Muscle layer of duodenum (tissue), 2 donors: Measurements from ENCODE around the gene RRN3.
"Not testable (repeated sequence)": the region's sequence is repeated elsewhere in the genome, so short reads cannot be mapped to it uniquely, and the experiment has no call there.

Experiments used
- H3K27ac ChIP-seq: one replicate; pipeline ENCODE4 v1.7.0; 2013; ENCODE audit warnings: mild to moderate bottlenecking, low read length
- H3K27me3 ChIP-seq: one replicate; pipeline ENCODE4 v1.7.0; 2013; ENCODE audit warnings: low read depth, mild to moderate bottlenecking, control low read depth, low read length
- H3K36me3 ChIP-seq, 2 donors: one replicate each; pipeline ENCODE4 v1.7.0; 2013; ENCODE audit warnings: low read length in 2 of 2, control low read depth in 1 of 2, mild to moderate bottlenecking in 1 of 2; ENCODE audit not compliant: insufficient read depth in 2 of 2, control insufficient read depth in 1 of 2
- H3K4me1 ChIP-seq, 2 donors: one replicate each; pipeline ENCODE4 v1.7.0; 2013; ENCODE audit warnings: low read length in 2 of 2, mild to moderate bottlenecking in 2 of 2, control low read depth in 1 of 2, moderate library complexity in 1 of 2; ENCODE audit not compliant: insufficient read depth in 2 of 2, control insufficient read depth in 1 of 2
- H3K4me3 ChIP-seq, 2 donors: one replicate each; pipeline ENCODE4 v1.7.0; 2013; ENCODE audit warnings: low read length in 2 of 2, low read depth in 1 of 2, mild to moderate bottlenecking in 1 of 2
- H3K9me3 ChIP-seq, 2 donors: one replicate each; pipeline ENCODE4 v1.7.0; 2013; ENCODE audit warnings: low read length in 2 of 2, control low read depth in 1 of 2, mild to moderate bottlenecking in 1 of 2; ENCODE audit not compliant: control insufficient read depth in 1 of 2
- donor health status: healthy.

The RRN3 gene

GRCh38 chr16:15029749-15030148 is 64.3 kb downstream of the RRN3 start:
- not testable (repeated sequence) for H3K9me3 ChIP-seq, H3K27ac ChIP-seq, H3K27me3 ChIP-seq, H3K4me1 ChIP-seq, H3K4me3 ChIP-seq
- H3K36me3 ChIP-seq = peaks cover 33 to 54% of the 10 kb centered on the region in 2 donors

GRCh38 chr16:15028801-15029698 is 65.0 kb downstream of the RRN3 start:
- H3K36me3 ChIP-seq = peaks cover 26 to 53% of the 10 kb centered on the region in 2 donors
- not testable (repeated sequence) for H3K4me3 ChIP-seq, H3K27me3 ChIP-seq, H3K27ac ChIP-seq, H3K9me3 ChIP-seq, H3K4me1 ChIP-seq

GRCh38 chr16:15028345-15028715 is 65.7 kb downstream of the RRN3 start:
- H3K36me3 ChIP-seq = peaks cover 25 to 53% of the 10 kb centered on the region in 2 donors
- H3K27ac ChIP-seq, H3K27me3 ChIP-seq, H3K9me3 ChIP-seq, H3K4me3 ChIP-seq, H3K4me1 ChIP-seq: not testable (repeated sequence)

- H3K27ac ChIP-seq, H3K4me3 ChIP-seq, H3K4me1 ChIP-seq, H3K9me3 ChIP-seq, H3K27me3 ChIP-seq: not testable (repeated sequence)
- H3K36me3 ChIP-seq = peaks cover 25 to 52% of the 10 kb centered on the region in 2 donors
Observed at GRCh38 chr16:15027503-15028344, 66.3 kb downstream of the RRN3 start.

- not testable (repeated sequence) for H3K4me3 ChIP-seq, H3K27ac ChIP-seq, H3K27me3 ChIP-seq, H3K4me1 ChIP-seq, H3K9me3 ChIP-seq
- peaks cover 23 to 49% of the 10 kb centered on the region in 2 donors for H3K36me3 ChIP-seq
Observed at GRCh38 chr16:15027051-15027450, 67.0 kb downstream of the RRN3 start.

- not testable (repeated sequence) for H3K9me3 ChIP-seq, H3K4me1 ChIP-seq, H3K27me3 ChIP-seq, H3K4me3 ChIP-seq, H3K27ac ChIP-seq
- H3K36me3 ChIP-seq = peaks cover 18 to 44% of the 10 kb centered on the region in 2 donors
Observed at GRCh38 chr16:15025234-15025951, 68.7 kb downstream of the RRN3 start.

GRCh38 chr16:15024858-15025199 is 69.2 kb downstream of the RRN3 start:
- not testable (repeated sequence) for H3K9me3 ChIP-seq, H3K27me3 ChIP-seq, H3K27ac ChIP-seq, H3K4me1 ChIP-seq, H3K4me3 ChIP-seq
- peaks cover 18 to 43% of the 10 kb centered on the region in 2 donors for H3K36me3 ChIP-seq

- not testable (repeated sequence) for H3K27ac ChIP-seq, H3K4me3 ChIP-seq
Observed at GRCh38 chr16:15023381-15024077, 70.5 kb downstream of the RRN3 start.

GRCh38 chr16:15022194-15022593 is 71.9 kb downstream of the RRN3 start:
- not testable (repeated sequence) for H3K4me3 ChIP-seq, H3K9me3 ChIP-seq, H3K27ac ChIP-seq, H3K4me1 ChIP-seq, H3K27me3 ChIP-seq
- peaks cover 28 to 48% of the 10 kb centered on the region in 2 donors for H3K36me3 ChIP-seq

More at GRCh38 chr16:15023381-15024077, 70.5 kb downstream of the RRN3 start:
- H3K9me3 ChIP-seq, H3K4me1 ChIP-seq, H3K27me3 ChIP-seq: not testable (repeated sequence)
- peaks cover 28 to 45% of the 10 kb centered on the region in 2 donors for H3K36me3 ChIP-seq

GRCh38 chr16:15021429-15021828 is 72.6 kb downstream of the RRN3 start:
- not testable (repeated sequence) for H3K27ac ChIP-seq
- Histone ChIP-seq H3K36me3 (peaks cover 28 to 52% of the 10 kb centered on the region in 2 donors), H3K4me1 (peaks cover 0 to 11% of the 10 kb centered on the region in 2 donors)

More at GRCh38 chr16:15021429-15021828, 72.6 kb downstream of the RRN3 start:
- not testable (repeated sequence) for H3K4me3 ChIP-seq, H3K9me3 ChIP-seq, H3K27me3 ChIP-seq
